Measurements from ENCODE around the gene PLA2G3.

- TF ChIP-seq CTCF (optimal IDR thresholded peaks at IDR 0.05 in 1 of 3, IDR thresholded peaks at IDR 0.05 in 1 of 3, conservative IDR thresholded peaks at IDR 0.05 in 1 of 3; ENCODE audit: extremely low read depth in 1 of 3, insufficient read depth in 2 of 3, low read length in 3 of 3) (peak; percentile 12 to 44 (median 13)), EZH2 (IDR thresholded peaks at IDR 0.05; ENCODE audit: low read length) (no peak)
Measured at GRCh38 chr22:31150615-31151014, 10.3 kb upstream of the PLA2G3 start.
